ENCODE data around the gene NUMB. TPM values are rescaled to one million over a fixed set of nuclear protein-coding genes. Genes with fewer than 3 reads are reported as not detected.

The NUMB gene
- total RNA-seq, 1 experiment from 2014 or later: 46.5 TPM

- Histone ChIP-seq H3K23me2 (ENCODE audit: insufficient read length, low read depth, low read length, poor library complexity, severe bottlenecking) (no peaks in the 10 kb centered on the region), H3K4ac (ENCODE audit: low read depth, low read length) (no peak overlapping the region), H3K4me2 (ENCODE audit: insufficient read depth, insufficient read length, low read length) (peak overlapping the region; percentile 35), H2AK5ac (ENCODE audit: insufficient read length, low read length) (no peak overlapping the region), H3K23ac (ENCODE audit: insufficient read length, low read depth, low read length) (no peak overlapping the region), H2BK5ac (ENCODE audit: insufficient read length, low read length) (no peak overlapping the region), H4K91ac (ENCODE audit: insufficient read length, low read depth, low read length) (no peak overlapping the region), H3K4me1 (ENCODE audit: insufficient read depth, low read length) (no peaks in the 10 kb centered on the region), H3K79me2 (ENCODE audit: insufficient read depth, low read length) (no peaks in the 10 kb centered on the region), H2AFZ (ENCODE audit: low read length) (no peak overlapping the region), H2BK20ac (ENCODE audit: low read depth, low read length, poor library complexity, severe bottlenecking) (no peak overlapping the region), H4K8ac (replicated peaks; ENCODE audit: insufficient read length, low read depth, low read length) (no peak overlapping the region), H3K18ac (ENCODE audit: insufficient read length, low read depth, low read length) (no peak overlapping the region), H2BK120ac (ENCODE audit: low read depth, low read length, poor library complexity, severe bottlenecking) (no peak overlapping the region), H3K9ac (ENCODE audit: extremely low read depth, insufficient read length, low read length) (no peak overlapping the region), H3T11ph (ENCODE audit: low read length) (no peak overlapping the region), H4K20me1 (ENCODE audit: control insufficient read depth, insufficient read depth, insufficient read length) (no peaks in the 10 kb centered on the region), H3K9me3 (ENCODE audit: control insufficient read depth, low read depth, low read length) (no peaks in the 10 kb centered on the region), H2BK15ac (ENCODE audit: low read depth, low read length) (no peak overlapping the region), H3K27ac (ENCODE audit: insufficient read length, low read depth, low read length) (no peak overlapping the region), H3K14ac (ENCODE audit: insufficient read depth, low read length) (no peak overlapping the region), H3K56ac (ENCODE audit: insufficient read length, low read depth, low read length) (no peak overlapping the region), H3K79me1 (ENCODE audit: insufficient read depth, low read depth, low read length, poor library complexity, severe bottlenecking) (no peaks in the 10 kb centered on the region), H3K27me3 (ENCODE audit: insufficient read depth, low read length) (no peaks in the 10 kb centered on the region), H2BK12ac (ENCODE audit: insufficient read length, low read depth, low read length) (no peak overlapping the region), H4K5ac (ENCODE audit: insufficient read length, low read depth, low read length) (no peak overlapping the region)
- peak; percentile 59 for DNase-seq
- peaks cover 2 to 11% (median 3%) of the 10 kb centered on the region in 3 experiments; a peak in 4 of 7 replicates for H3K36me3 Mint-ChIP-seq (ENCODE audit: insufficient read depth in 1 of 3, low read depth in 3 of 3)
- no peaks in the 10 kb centered on the region for H3K9me3 Mint-ChIP-seq
- no peak for TF ChIP-seq CTCF (conservative IDR thresholded peaks at IDR 0.05)
- no CpG with 5 or more reads among the region's 48 CpGs for WGBS (ENCODE audit: extremely low coverage, insufficient read length, low lambda C conversion rate)
- peaks cover 7 to 11% of the 10 kb centered on the region in 2 experiments for H3K4me1 Mint-ChIP-seq
- H3K27ac Mint-ChIP-seq: no peak overlapping the region
- H3K4me3 Mint-ChIP-seq: peak overlapping the region in 1 of 2 experiments; percentile 52; a peak in 2 of 5 replicates
- peaks cover 32% of the 10 kb centered on the region for H3K27me3 Mint-ChIP-seq (ENCODE audit: low read depth)
Measured at GRCh38 chr14:73269729-73270531, 188.4 kb downstream of the NUMB start.
